Activated CD4-positive, alpha-beta T cell treated with anti-CD3 and anti-CD28 coated beads for 36 hours (primary cell): ENCODE data around the gene STAT3. TPM values are rescaled to one million over a fixed set of nuclear protein-coding genes. Genes with fewer than 3 reads are reported as not detected.
A peak's percentile ranks its signal among the peaks of the same experiment; 100 is the strongest.
"Not testable (repeated sequence)": the region's sequence is repeated elsewhere in the genome, so short reads cannot be mapped to it uniquely, and the experiment has no call there.

Experiments used
- ATAC-seq: fragments of 200-7000 bp; cut with Tn5 transposase; one replicate; pipeline ENCODE4 v1.10.0; 2021; ENCODE audit warnings: mild to moderate bottlenecking, moderate library complexity
- CTCF ChIA-PET: fragments of 350-600 bp; sonication (Branson Sonifier 250); formaldehyde crosslinking; loops from one replicate; lab custom pipeline; 2021; ENCODE audit warnings: antibody characterized with exemption; lab: Charles Lee
- POLR2A ChIA-PET: fragments of 350-600 bp; sonication (Branson Sonifier 250); formaldehyde crosslinking; loops from one replicate; lab custom pipeline; 2021; ENCODE audit warnings: antibody characterized with exemption, inconsistent platforms; lab: Charles Lee
- DNase-seq: peaks from one replicate; pipeline ENCODE4 v3.0.0-alpha.2; 2020
- H3K27ac Mint-ChIP-seq: one replicate; pipeline ENCODE4 v1.8.0; 2021; ENCODE audit warnings: mixed read lengths
- H3K27me3 Mint-ChIP-seq: one replicate; pipeline ENCODE4 v1.8.0; 2021; ENCODE audit warnings: mixed read lengths
- H3K36me3 Mint-ChIP-seq: one replicate; pipeline ENCODE4 v1.8.0; 2021; ENCODE audit warnings: low read depth, mixed read lengths
- H3K4me1 Mint-ChIP-seq: one replicate; pipeline ENCODE4 v1.8.0; 2021; ENCODE audit warnings: mixed read lengths
- H3K4me3 Mint-ChIP-seq: one replicate; pipeline ENCODE4 v1.8.0; 2021; ENCODE audit warnings: mild to moderate bottlenecking, moderate library complexity, mixed read lengths
- H3K9me3 Mint-ChIP-seq: one replicate; pipeline ENCODE4 v1.8.0; 2021; ENCODE audit warnings: low read depth, mixed read lengths
- intact Hi-C, 2 experiments: fragments of 100-400 bp; cut with DNase I in 1 of 2; cut with micrococcal nuclease in 1 of 2; formaldehyde crosslinking; loops; one replicate each; pipeline versions ENCODE4 v1.14.2 to v1.15.1; 2022 to 2024; cut with DNase I, micrococcal nuclease
- total RNA-seq, 2 experiments: library from RNA; stranded (reverse); gene quantifications; one replicate each; pipeline ENCODE4 v1.2.3, GENCODE V29; 2021

Gene STAT3
- total RNA-seq, 2 experiments from 2014 or later, result 332 to 345 TPM

DNA sequence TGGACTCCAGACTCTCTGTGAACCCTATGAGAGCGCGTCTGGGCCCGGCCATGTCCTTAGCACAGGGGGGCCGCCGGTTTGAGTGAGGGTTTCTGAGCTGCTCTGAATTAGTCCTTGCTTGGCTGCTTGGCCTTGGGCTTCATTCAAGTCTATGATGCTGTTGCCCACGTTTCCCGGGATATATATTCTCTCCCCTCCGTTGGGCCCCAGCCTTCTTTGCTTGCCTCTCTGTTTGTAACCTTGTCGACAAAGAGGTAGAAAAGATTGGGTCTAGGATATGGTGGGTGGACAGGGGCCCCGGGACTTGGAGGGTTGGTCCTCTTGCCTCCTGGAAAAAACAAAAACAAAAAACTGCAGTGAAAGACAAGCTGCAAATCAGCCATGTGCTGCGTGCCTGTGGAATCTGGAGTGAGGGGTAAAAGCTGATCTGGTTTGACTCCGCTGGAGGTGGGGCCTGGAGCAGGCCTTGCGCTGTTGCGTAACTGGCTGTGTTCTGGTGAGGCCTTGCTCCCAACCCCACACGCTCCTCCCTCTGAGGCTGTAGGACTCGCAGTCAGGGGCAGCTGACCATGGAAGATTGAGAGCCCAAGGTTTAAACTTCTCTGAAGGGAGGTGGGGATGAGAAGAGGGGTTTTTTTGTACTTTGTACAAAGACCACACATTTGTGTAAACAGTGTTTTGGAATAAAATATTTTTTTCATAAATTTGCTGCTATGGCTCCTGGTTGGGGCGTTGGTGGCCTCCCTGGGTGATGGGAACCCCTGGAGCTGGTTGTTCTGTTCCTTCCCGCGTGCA is 76.8 kb downstream of the STAT3 start:
- Mint-ChIP-seq H3K36me3 (peaks cover 77% of the 10 kb centered on the region), H3K27me3 (no peaks in the 10 kb centered on the region), H3K4me3 (peak overlapping the region; percentile 66), H3K27ac (peak overlapping the region; percentile 96), H3K4me1 (peaks cover 88% of the 10 kb centered on the region), H3K9me3 (no peaks in the 10 kb centered on the region)
- ATAC-seq (no peak), DNase-seq (peak; percentile 62)
- ChIA-PET POLR2A (interaction anchor here (0.6 to 2.2 kb wide), 17 partner anchors 10 to 103 kb away, joined by 3 to 9 read pairs (median 4); partner anchors contain the start of gene STAT3), CTCF (interaction anchor here (0.6 to 11.4 kb wide), 22 partner anchors 9 to 244 kb away, joined by 3 to 175 read pairs (median 5); partner anchors contain the start of gene STAT3)
- intact Hi-C loops, result loop anchor here (1.0 to 5.0 kb wide), 8 partner anchors 23 to 216 kb away; partner anchors contain the start of genes STAT3 (in 1 of the 2) and STAT5A (in 1 of the 2)

GRCh38 chr17:42310787-42311215 is 77.4 kb downstream of the STAT3 start:
- H3K36me3 Mint-ChIP-seq, result peaks cover 79% of the 10 kb centered on the region
- peak overlapping the region; percentile 96 for H3K27ac Mint-ChIP-seq
- H3K27me3 Mint-ChIP-seq, result no peaks in the 10 kb centered on the region
- DNase-seq, result peak; percentile 61
- ChIA-PET POLR2A (interaction anchor here (0.6 to 2.2 kb wide), 11 partner anchors 21 to 96 kb away, joined by 3 to 9 read pairs (median 5); partner anchors contain the start of gene STAT3), CTCF (interaction anchor here (0.6 to 11.4 kb wide), 11 partner anchors 9 to 243 kb away, joined by 3 to 175 read pairs (median 8); partner anchors contain the start of gene STAT3)
- peak; percentile 55 for ATAC-seq
- peak overlapping the region; percentile 66 for H3K4me3 Mint-ChIP-seq
- no peaks in the 10 kb centered on the region for H3K9me3 Mint-ChIP-seq
- peaks cover 93% of the 10 kb centered on the region for H3K4me1 Mint-ChIP-seq
- intact Hi-C loops, result loop anchor here in 1 of 2 experiments (5.0 kb wide), 2 partner anchors 88 to 216 kb away; no protein-coding TSS in a partner anchor

- Mint-ChIP-seq H3K4me3 (peak overlapping the region; percentile 66), H3K9me3 (no peaks in the 10 kb centered on the region), H3K4me1 (peaks cover 88% of the 10 kb centered on the region), H3K36me3 (peaks cover 74% of the 10 kb centered on the region), H3K27me3 (no peaks in the 10 kb centered on the region), H3K27ac (peak overlapping the region; percentile 96)
- DNase-seq (no peak), ATAC-seq (no peak)
- POLR2A ChIA-PET, result interaction anchor here (0.6 to 1.6 kb wide), 10 partner anchors 19 to 903 kb away, joined by 3 to 9 read pairs (median 3); partner anchors contain the start of gene STAT3
- intact Hi-C loops, result loop anchor here in 1 of 2 experiments (5.0 kb wide), 2 partner anchors 88 to 217 kb away; no protein-coding TSS in a partner anchor
- CTCF ChIA-PET, result interaction anchor here (0.6 to 11.4 kb wide), 10 partner anchors 8 to 190 kb away, joined by 3 to 175 read pairs (median 4); partner anchors contain the start of genes GHDC and STAT3
These were observed 78.1 kb downstream of the STAT3 start for GRCh38 chr17:42309986-42310786.

- no peak for ATAC-seq
These were observed 79.1 kb downstream of the STAT3 start for GRCh38 chr17:42309142-42309541.

DNA sequence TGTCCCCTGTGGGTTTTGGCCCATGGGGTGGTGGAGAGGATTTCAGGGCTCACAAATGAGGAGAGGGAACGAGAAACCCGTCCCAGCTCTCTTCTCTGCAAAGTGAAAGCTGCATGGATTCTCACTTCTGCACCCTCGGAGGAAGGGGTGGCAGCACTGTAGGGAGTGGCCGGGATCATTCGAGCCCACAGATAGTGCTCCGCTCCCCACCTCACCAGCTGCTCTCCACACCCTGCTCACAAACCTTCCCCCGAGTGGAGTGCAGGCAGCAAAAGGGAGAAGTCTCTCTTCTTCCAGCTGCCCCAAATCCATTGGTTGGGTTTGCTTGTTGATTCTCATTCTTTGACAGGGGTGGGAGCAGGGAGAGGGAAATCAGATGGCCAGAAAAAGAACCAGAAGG is 79.8 kb downstream of the STAT3 start:
- H3K27ac Mint-ChIP-seq, result peak overlapping the region; percentile 69
- no peaks in the 10 kb centered on the region for H3K27me3 Mint-ChIP-seq
- peaks cover 80% of the 10 kb centered on the region for H3K36me3 Mint-ChIP-seq
- H3K4me1 Mint-ChIP-seq, result peaks cover 84% of the 10 kb centered on the region
- H3K9me3 Mint-ChIP-seq, result no peaks in the 10 kb centered on the region
- intact Hi-C loops, result no loop called here
- H3K4me3 Mint-ChIP-seq, result no peak overlapping the region
- DNase-seq (no peak), ATAC-seq (no peak)
- ChIA-PET CTCF (interaction anchor here (0.6 to 11.4 kb wide), 4 partner anchors 15 to 230 kb away, joined by 3 to 175 read pairs (median 8); no protein-coding TSS in a partner anchor), POLR2A (interaction anchor here (0.6 to 1.5 kb wide), 2 partner anchors 87 to 308 kb away, joined by 3 to 6 read pairs; no protein-coding TSS in a partner anchor)

More at GRCh38 chr17:42309142-42309541, 79.1 kb downstream of the STAT3 start:
- H3K9me3 Mint-ChIP-seq, result no peaks in the 10 kb centered on the region
- H3K27ac Mint-ChIP-seq, result peak overlapping the region; percentile 96
- H3K4me1 Mint-ChIP-seq, result peaks cover 86% of the 10 kb centered on the region
- H3K27me3 Mint-ChIP-seq, result no peaks in the 10 kb centered on the region
- H3K36me3 Mint-ChIP-seq, result peaks cover 80% of the 10 kb centered on the region
- POLR2A ChIA-PET, result interaction anchor here (1.5 kb wide), 1 partner anchor 87 kb away, joined by 6 read pairs; no protein-coding TSS in a partner anchor
- DNase-seq, result no peak
- intact Hi-C loops, result no loop called here
- CTCF ChIA-PET, result interaction anchor here (0.6 to 11.4 kb wide), 8 partner anchors 9 to 230 kb away, joined by 3 to 175 read pairs (median 3); no protein-coding TSS in a partner anchor
- no peak overlapping the region for H3K4me3 Mint-ChIP-seq

DNA sequence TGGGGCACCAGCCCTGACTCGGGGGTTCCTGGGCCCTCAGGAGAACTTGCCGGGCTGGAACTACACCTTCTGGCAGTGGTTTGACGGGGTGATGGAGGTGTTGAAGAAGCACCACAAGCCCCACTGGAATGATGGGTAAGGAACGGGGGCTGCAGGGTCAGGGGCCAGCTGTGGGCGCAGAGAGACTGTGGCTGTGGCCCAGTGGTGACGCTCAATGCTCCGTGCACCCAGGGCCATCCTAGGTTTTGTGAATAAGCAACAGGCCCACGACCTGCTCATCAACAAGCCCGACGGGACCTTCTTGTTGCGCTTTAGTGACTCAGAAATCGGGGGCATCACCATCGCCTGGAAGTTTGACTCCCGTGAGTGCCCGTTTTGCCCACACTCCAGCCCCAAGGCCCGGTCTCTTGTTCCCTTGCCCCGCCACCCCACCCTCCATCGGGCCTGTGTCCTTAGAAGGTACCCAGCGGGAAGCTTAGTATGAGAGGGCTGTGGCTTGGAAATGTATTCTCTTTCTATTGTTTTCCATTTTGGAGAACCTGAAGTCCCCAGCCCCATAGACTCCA is 80.8 kb downstream of the STAT3 start:
- POLR2A ChIA-PET, result no interaction called here

DNA sequence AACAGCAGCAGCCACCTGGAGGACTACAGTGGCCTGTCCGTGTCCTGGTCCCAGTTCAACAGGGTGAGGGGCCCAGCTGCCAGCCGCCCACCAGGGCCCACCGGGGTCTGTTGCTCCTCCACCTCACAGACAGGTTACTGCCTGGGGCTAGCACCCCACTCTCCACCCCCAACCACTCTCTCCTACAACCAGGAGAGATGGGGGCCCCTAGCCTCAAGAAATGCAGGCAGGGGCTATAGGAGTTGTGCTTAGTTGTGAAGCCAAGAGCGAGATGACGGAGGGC is 81.9 kb downstream of the STAT3 start:
- H3K27ac Mint-ChIP-seq, result peak overlapping the region; percentile 81
- POLR2A ChIA-PET, result no interaction called here
- no peaks in the 10 kb centered on the region for H3K27me3 Mint-ChIP-seq
- H3K9me3 Mint-ChIP-seq, result no peaks in the 10 kb centered on the region
- CTCF ChIA-PET, result interaction anchor here (0.7 to 1.4 kb wide), 5 partner anchors 16 to 274 kb away, joined by 3 to 5 read pairs (median 4); no protein-coding TSS in a partner anchor
- H3K4me1 Mint-ChIP-seq, result peaks cover 69% of the 10 kb centered on the region
- DNase-seq (no peak), ATAC-seq (no peak)
- H3K4me3 Mint-ChIP-seq, result no peak overlapping the region
- intact Hi-C loops, result no loop called here
- peaks cover 84% of the 10 kb centered on the region for H3K36me3 Mint-ChIP-seq

More for the DNA sequence above, 80.8 kb downstream of the STAT3 start:
- Mint-ChIP-seq H3K9me3 (no peaks in the 10 kb centered on the region), H3K4me1 (peaks cover 76% of the 10 kb centered on the region), H3K27me3 (no peaks in the 10 kb centered on the region), H3K27ac (peak overlapping the region; percentile 11), H3K36me3 (peaks cover 81% of the 10 kb centered on the region), H3K4me3 (no peak overlapping the region)
- ATAC-seq (no peak), DNase-seq (no peak)
- CTCF ChIA-PET, result interaction anchor here (0.9 kb wide), 1 partner anchor 15 kb away, joined by 3 read pairs; no protein-coding TSS in a partner anchor
- intact Hi-C loops, result no loop called here

- H3K4me1 Mint-ChIP-seq, result peaks cover 63% of the 10 kb centered on the region
These were observed 82.5 kb downstream of the STAT3 start for GRCh38 chr17:42305543-42306384.

DNA sequence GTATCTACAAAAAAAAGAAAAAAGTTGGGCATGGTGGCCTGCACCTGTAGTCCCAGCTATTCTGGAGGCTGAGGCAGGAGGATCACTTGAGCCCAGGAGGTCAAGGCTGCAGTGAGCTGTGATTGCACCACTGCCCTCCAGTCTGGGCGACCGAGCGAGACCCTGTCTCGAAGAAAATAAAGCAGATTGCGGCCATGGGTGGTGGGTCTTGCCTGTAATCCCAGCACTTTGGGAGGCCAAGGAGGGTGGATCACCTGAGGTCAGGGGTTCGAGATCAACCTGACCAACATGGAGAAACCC is 83.3 kb downstream of the STAT3 start:
- H3K36me3 Mint-ChIP-seq, result peaks cover 76% of the 10 kb centered on the region
- H3K27ac Mint-ChIP-seq, H3K4me3 Mint-ChIP-seq, DNase-seq, ATAC-seq, intact Hi-C loops, H3K9me3 Mint-ChIP-seq, POLR2A ChIA-PET, H3K27me3 Mint-ChIP-seq: not testable (repeated sequence)
- CTCF ChIA-PET, result interaction anchor here (0.8 to 1.4 kb wide), 2 partner anchors 83 to 219 kb away, joined by 3 to 5 read pairs; no protein-coding TSS in a partner anchor
- H3K4me1 Mint-ChIP-seq, result peaks cover 55% of the 10 kb centered on the region

More at GRCh38 chr17:42305543-42306384, 82.5 kb downstream of the STAT3 start:
- peaks cover 84% of the 10 kb centered on the region for H3K36me3 Mint-ChIP-seq
- intact Hi-C loops, result no loop called here
- DNase-seq, result peak; percentile 54
- CTCF ChIA-PET, result interaction anchor here (0.7 to 1.4 kb wide), 6 partner anchors 17 to 274 kb away, joined by 3 to 5 read pairs (median 4); no protein-coding TSS in a partner anchor
- peak overlapping the region; percentile 81 for H3K27ac Mint-ChIP-seq
- POLR2A ChIA-PET, result no interaction called here
- no peak overlapping the region for H3K4me3 Mint-ChIP-seq
- H3K9me3 Mint-ChIP-seq, result no peaks in the 10 kb centered on the region
- H3K27me3 Mint-ChIP-seq, result no peaks in the 10 kb centered on the region
- peak; percentile 14 for ATAC-seq
